Measurements from ENCODE around the gene HID1. TPM values are rescaled to one million over a fixed set of nuclear protein-coding genes. Genes with fewer than 3 reads are reported as not detected.

Gene HID1
- total and polyA plus RNA-seq, 2 of the 4 experiments (the other 2 are of a cell fraction) = 0.18 to 1.7 TPM

DNA sequence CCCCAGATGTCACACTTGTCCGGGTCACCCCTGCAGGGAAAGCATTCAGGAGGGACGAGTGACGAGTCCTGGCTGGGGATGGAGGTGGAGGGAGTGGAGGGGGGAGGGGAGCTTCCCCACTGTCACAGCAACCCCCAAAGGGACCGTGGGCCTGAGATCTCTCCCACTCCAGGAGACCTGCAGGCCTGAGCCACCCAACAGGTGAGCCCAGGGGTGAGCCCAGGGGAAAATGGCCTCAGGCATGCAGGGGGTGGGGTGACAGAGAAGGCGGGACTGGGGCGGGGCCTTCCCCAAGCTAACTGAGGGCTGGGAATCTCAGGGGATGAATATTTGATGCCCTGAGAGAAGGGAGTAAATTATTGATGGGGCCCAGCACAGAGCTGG is 51.9 kb downstream of the HID1 start:
- no peaks in the 10 kb centered on the region for H3K9me3 ChIP-seq (ENCODE audit: control insufficient read depth, insufficient read depth, low read length)
- no peak overlapping the region for H2BK120ac ChIP-seq (ENCODE audit: low read depth, low read length)
- H3K18ac ChIP-seq (ENCODE audit: low read depth, low read length) = no peak overlapping the region
- no peak overlapping the region for H3K27ac ChIP-seq (ENCODE audit: insufficient read depth, low read length)
- H3K9me1 ChIP-seq (ENCODE audit: insufficient read depth, low read length) = no peaks in the 10 kb centered on the region
- BruUV-seq (replicated peaks) = no TSS peak
- no peak overlapping the region for H3K4me2 ChIP-seq (ENCODE audit: low read depth, low read length)
- no CpG with 5 or more reads among the region's 6 CpGs for WGBS, 2 experiments (ENCODE audit: extremely low coverage in 2 of 2, insufficient read length in 1 of 2)
- TF ChIP-seq NFE2L2 (IDR thresholded peaks at IDR 0.05; ENCODE audit: low read depth, low read length) = no peak
- TF ChIP-seq, protein P1, sequence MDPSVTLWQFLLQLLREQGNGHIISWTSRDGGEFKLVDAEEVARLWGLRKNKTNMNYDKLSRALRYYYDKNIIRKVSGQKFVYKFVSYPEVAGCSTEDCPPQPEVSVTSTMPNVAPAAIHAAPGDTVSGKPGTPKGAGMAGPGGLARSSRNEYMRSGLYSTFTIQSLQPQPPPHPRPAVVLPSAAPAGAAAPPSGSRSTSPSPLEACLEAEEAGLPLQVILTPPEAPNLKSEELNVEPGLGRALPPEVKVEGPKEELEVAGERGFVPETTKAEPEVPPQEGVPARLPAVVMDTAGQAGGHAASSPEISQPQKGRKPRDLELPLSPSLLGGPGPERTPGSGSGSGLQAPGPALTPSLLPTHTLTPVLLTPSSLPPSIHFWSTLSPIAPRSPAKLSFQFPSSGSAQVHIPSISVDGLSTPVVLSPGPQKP (IDR thresholded peaks at IDR 0.05; ENCODE audit: borderline replicate concordance, low read depth, low read length) = no peak
- no peak for TF ChIP-seq SMC3 (IDR thresholded peaks at IDR 0.05; ENCODE audit: low read depth, low read length)
- TF ChIP-seq POLR2A (IDR thresholded peaks at IDR 0.05; ENCODE audit: low read depth, low read length) = no peak
- no peak for TF ChIP-seq CEBPB (IDR thresholded peaks at IDR 0.05; ENCODE audit: low read depth, low read length)
- TF ChIP-seq RCOR1 (IDR thresholded peaks at IDR 0.05; ENCODE audit: insufficient replicate concordance, low read length) = no peak
- TF ChIP-seq, protein P2, sequence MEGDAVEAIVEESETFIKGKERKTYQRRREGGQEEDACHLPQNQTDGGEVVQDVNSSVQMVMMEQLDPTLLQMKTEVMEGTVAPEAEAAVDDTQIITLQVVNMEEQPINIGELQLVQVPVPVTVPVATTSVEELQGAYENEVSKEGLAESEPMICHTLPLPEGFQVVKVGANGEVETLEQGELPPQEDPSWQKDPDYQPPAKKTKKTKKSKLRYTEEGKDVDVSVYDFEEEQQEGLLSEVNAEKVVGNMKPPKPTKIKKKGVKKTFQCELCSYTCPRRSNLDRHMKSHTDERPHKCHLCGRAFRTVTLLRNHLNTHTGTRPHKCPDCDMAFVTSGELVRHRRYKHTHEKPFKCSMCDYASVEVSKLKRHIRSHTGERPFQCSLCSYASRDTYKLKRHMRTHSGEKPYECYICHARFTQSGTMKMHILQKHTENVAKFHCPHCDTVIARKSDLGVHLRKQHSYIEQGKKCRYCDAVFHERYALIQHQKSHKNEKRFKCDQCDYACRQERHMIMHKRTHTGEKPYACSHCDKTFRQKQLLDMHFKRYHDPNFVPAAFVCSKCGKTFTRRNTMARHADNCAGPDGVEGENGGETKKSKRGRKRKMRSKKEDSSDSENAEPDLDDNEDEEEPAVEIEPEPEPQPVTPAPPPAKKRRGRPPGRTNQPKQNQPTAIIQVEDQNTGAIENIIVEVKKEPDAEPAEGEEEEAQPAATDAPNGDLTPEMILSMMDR (conservative IDR thresholded peaks at IDR 0.05; ENCODE audit: low read depth, low read length) = no peak
- TF ChIP-seq, protein P3, sequence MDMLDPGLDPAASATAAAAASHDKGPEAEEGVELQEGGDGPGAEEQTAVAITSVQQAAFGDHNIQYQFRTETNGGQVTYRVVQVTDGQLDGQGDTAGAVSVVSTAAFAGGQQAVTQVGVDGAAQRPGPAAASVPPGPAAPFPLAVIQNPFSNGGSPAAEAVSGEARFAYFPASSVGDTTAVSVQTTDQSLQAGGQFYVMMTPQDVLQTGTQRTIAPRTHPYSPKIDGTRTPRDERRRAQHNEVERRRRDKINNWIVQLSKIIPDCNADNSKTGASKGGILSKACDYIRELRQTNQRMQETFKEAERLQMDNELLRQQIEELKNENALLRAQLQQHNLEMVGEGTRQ (IDR thresholded peaks at IDR 0.05; ENCODE audit: low read depth, low read length) = no peak
- no peak for TF ChIP-seq MXI1 (IDR thresholded peaks at IDR 0.05; ENCODE audit: borderline replicate concordance, low read depth, low read length)
- no peak for TF ChIP-seq MAFK (IDR thresholded peaks at IDR 0.05; ENCODE audit: low read depth, low read length)
- TF ChIP-seq RAD21 (IDR thresholded peaks at IDR 0.05; ENCODE audit: low read length) = no peak
- no peak for TF ChIP-seq CHD1 (IDR thresholded peaks at IDR 0.05; ENCODE audit: low read depth, low read length)
- no peak for TF ChIP-seq BHLHE40 (IDR thresholded peaks at IDR 0.05; ENCODE audit: low read depth, low read length)
- no peak for TF ChIP-seq FOS (IDR thresholded peaks at IDR 0.05; ENCODE audit: low read depth, low read length)
- TF ChIP-seq MAZ (IDR thresholded peaks at IDR 0.05; ENCODE audit: borderline replicate concordance, low read depth, low read length) = no peak
- H3K79me1 ChIP-seq (ENCODE audit: low read depth in 1 of 2, low read length in 2 of 2) = no peaks in the 10 kb centered on the region
- ChIA-PET CTCF (no interaction called here), POLR2A (ENCODE audit: unreplicated experiment) (no interaction called here)
- dilution Hi-C loops (cut with HindIII; ENCODE audit: low sequenced_read_pairs, unreplicated experiment) = no loop called here
- H3K14ac ChIP-seq (replicated peaks; ENCODE audit: low read depth, low read length) = no peak overlapping the region
- H2AFZ ChIP-seq (replicated peaks; ENCODE audit: low read length, poor library complexity) = no peak overlapping the region
- in situ Hi-C loops (cut with MboI; ENCODE audit: low sequenced_read_pairs) = no loop called here
- no peak overlapping the region for H3K23ac ChIP-seq (ENCODE audit: low read depth, low read length)
- no peaks in the 10 kb centered on the region for H3K36me3 ChIP-seq (ENCODE audit: control insufficient read depth, insufficient read depth, low read length)
- no peak for DNase-seq
- no peak overlapping the region for H3K4ac ChIP-seq (ENCODE audit: low read depth, low read length)
- no peak overlapping the region for H2BK5ac ChIP-seq (ENCODE audit: low read depth, low read length, poor library complexity, severe bottlenecking)
- no peak overlapping the region for H2BK15ac ChIP-seq (ENCODE audit: low read depth, low read length)
- peaks cover 74% of the 10 kb centered on the region for H3K27me3 ChIP-seq (ENCODE audit: control insufficient read depth, insufficient read depth, low read length)
- no peak overlapping the region for H4K91ac ChIP-seq (ENCODE audit: insufficient read depth, low read depth, low read length)
- no peak overlapping the region for H2AK5ac ChIP-seq (ENCODE audit: low read depth, low read length)
- no peak overlapping the region for H3K9ac ChIP-seq (ENCODE audit: low read depth, low read length)
- no peak overlapping the region for H2AK9ac ChIP-seq (replicated peaks; ENCODE audit: low read depth, low read length, poor library complexity)
- intact Hi-C loops (cut with micrococcal nuclease) = no loop called here
- H3K4me3 ChIP-seq (ENCODE audit: insufficient read depth, low read depth, low read length) = no peak overlapping the region
- no peaks in the 10 kb centered on the region for H3K4me1 ChIP-seq (ENCODE audit: control insufficient read depth, insufficient read depth, low read length)
- H2BK20ac ChIP-seq (ENCODE audit: low read depth, low read length) = no peak overlapping the region
- H4K8ac ChIP-seq (ENCODE audit: low read depth in 2 of 2, low read length in 2 of 2) = no peak overlapping the region
- no peak overlapping the region for H3K56ac ChIP-seq (ENCODE audit: extremely low read depth, insufficient read depth, low read length)
- ATAC-seq (ENCODE audit: low read depth) = no peak
- H4K5ac ChIP-seq (ENCODE audit: low read depth, low read length) = no peak overlapping the region
- no peaks in the 10 kb centered on the region for H4K20me1 ChIP-seq (ENCODE audit: insufficient read depth, low read length)
